GM23338 (cell line): ENCODE measurements around the gene FRMD4A. TPM values are rescaled to one million over a fixed set of nuclear protein-coding genes. Genes with fewer than 3 reads are reported as not detected.

Source experiments
- ATAC-seq: fragments of 200-7000 bp; cut with Tn5 transposase; 3 replicates; pipeline ENCODE4 v1.9.1; 2020
- DNase-seq: peaks from one replicate; pipeline ENCODE4 v3.0.0-alpha.2; 2015; ENCODE audit warnings: low spot score
- H2AFZ ChIP-seq: fragments of 200-600 bp; sonication (generic); 2 replicates; pipeline ENCODE4 v1.8.0; 2016; ENCODE audit warnings: antibody characterized with exemption, mild to moderate bottlenecking, moderate library complexity
- H3F3A ChIP-seq: fragments of 200-600 bp; sonication (generic); replicated peaks from 2 replicates; pipeline ENCODE4 v1.8.0; 2017; ENCODE audit warnings: antibody characterized with exemption, mixed run types, low read depth
- H3K27ac ChIP-seq: fragments of 200-600 bp; sonication (generic); 2 replicates; pipeline ENCODE4 v1.6.1; 2016; ENCODE audit warnings: low read depth
- H3K27me3 ChIP-seq: fragments of 200-600 bp; sonication (generic); 2 replicates; pipeline ENCODE4 v1.8.0; 2016; ENCODE audit warnings: mild to moderate bottlenecking, mixed run types, moderate library complexity; ENCODE audit not compliant: insufficient read depth
- H3K36me3 ChIP-seq: fragments of 200-600 bp; sonication (generic); 2 replicates; pipeline ENCODE4 v1.8.0; 2016; ENCODE audit warnings: mild to moderate bottlenecking; ENCODE audit not compliant: insufficient read depth
- H3K4me1 ChIP-seq: fragments of 200-600 bp; sonication (generic); 2 replicates; pipeline ENCODE4 v1.8.0; 2016; ENCODE audit warnings: mild to moderate bottlenecking, moderate library complexity; ENCODE audit not compliant: insufficient read depth
- H3K4me2 ChIP-seq: fragments of 200-600 bp; sonication (generic); 2 replicates; pipeline ENCODE4 v1.7.1; 2017; ENCODE audit warnings: mixed run types
- H3K4me3 ChIP-seq: fragments of 200-600 bp; sonication (generic); 2 replicates; pipeline ENCODE4 v1.6.1; 2016; ENCODE audit warnings: mixed run types
- H3K79me2 ChIP-seq: fragments of 200-600 bp; sonication (generic); replicated peaks from 2 replicates; pipeline ENCODE4 v1.8.0; 2017; ENCODE audit warnings: mild to moderate bottlenecking; ENCODE audit not compliant: insufficient read depth
- H3K9me2 ChIP-seq: fragments of 200-600 bp; sonication (generic); 2 replicates; pipeline ENCODE4 v1.8.0; 2017; ENCODE audit not compliant: insufficient read depth
- H4K20me1 ChIP-seq: fragments of 200-600 bp; sonication (generic); replicated peaks from 2 replicates; pipeline ENCODE4 v1.8.0; 2017; ENCODE audit warnings: mild to moderate bottlenecking; ENCODE audit not compliant: insufficient read depth
- H3K27ac Mint-ChIP-seq: 2 replicates; pipeline ENCODE4 v1.8.0; 2020; ENCODE audit warnings: inconsistent platforms, mild to moderate bottlenecking, moderate library complexity, mixed read lengths
- H3K27me3 Mint-ChIP-seq: 3 replicates; pipeline ENCODE4 v1.8.0; 2022; ENCODE audit warnings: low read depth, mild to moderate bottlenecking, moderate library complexity, mixed read lengths, inconsistent platforms; ENCODE audit not compliant: insufficient read depth, poor library complexity
- H3K36me3 Mint-ChIP-seq: 3 replicates; pipeline ENCODE4 v1.8.0; 2021; ENCODE audit warnings: low read depth, mild to moderate bottlenecking, inconsistent platforms, moderate library complexity, mixed read lengths
- H3K4me1 Mint-ChIP-seq: 3 replicates; pipeline ENCODE4 v1.8.0; 2020; ENCODE audit warnings: mild to moderate bottlenecking, inconsistent platforms, mixed read lengths
- H3K4me3 Mint-ChIP-seq: 3 replicates; pipeline ENCODE4 v1.8.0; 2021; ENCODE audit warnings: moderate library complexity, mild to moderate bottlenecking, inconsistent platforms, mixed read lengths
- H3K9me3 Mint-ChIP-seq: 3 replicates; pipeline ENCODE4 v1.8.0; 2020; ENCODE audit warnings: moderate library complexity, mild to moderate bottlenecking, inconsistent platforms, mixed read lengths
- CREB1 ChIP-seq: fragments of 250-450 bp; sonication (Bioruptor Pico); IDR thresholded peaks from 2 replicates; pipeline ENCODE4 v1.5.0; 2020; ENCODE audit warnings: low read depth, mild to moderate bottlenecking, moderate library complexity
- CTCF ChIP-seq, 2 experiments: fragments of 200-600 bp in 1 of 2; sonication (generic) in 1 of 2; conservative IDR thresholded peaks; 2 replicates each; pipeline versions ENCODE4 v1.5.1 to v1.6.1; 2016 to 2017; ENCODE audit warnings: antibody characterized with exemption in 2 of 2, low read depth in 2 of 2, mild to moderate bottlenecking in 2 of 2, moderate library complexity in 1 of 2
- EZH2 ChIP-seq: fragments of 200-600 bp; sonication (generic); IDR thresholded peaks from one replicate; pipeline ENCODE4 v1.8.0; 2017; ENCODE audit warnings: antibody characterized with exemption, mild to moderate bottlenecking, low read depth; ENCODE audit not compliant: unreplicated experiment
- EZH2phosphoT487 ChIP-seq: fragments of 200-600 bp; sonication (generic); IDR thresholded peaks from one replicate; pipeline ENCODE4 v1.8.1; 2018; ENCODE audit warnings: antibody characterized with exemption; ENCODE audit not compliant: unreplicated experiment
- JUNB ChIP-seq: IDR thresholded peaks from one replicate; pipeline ENCODE4 v1.6.1; 2016; ENCODE audit warnings: antibody characterized with exemption; ENCODE audit not compliant: unreplicated experiment
- POLR2AphosphoS5 ChIP-seq: IDR thresholded peaks from 2 replicates; pipeline ENCODE4 v1.6.1; 2016; ENCODE audit warnings: antibody characterized with exemption, low read depth
- STAT1 ChIP-seq: IDR thresholded peaks from one replicate; pipeline ENCODE4 v1.6.1; 2016; ENCODE audit warnings: antibody characterized with exemption; ENCODE audit not compliant: unreplicated experiment
- ZNF114 ChIP-seq: fragments of 250-450 bp; sonication (Bioruptor Pico); IDR thresholded peaks from 2 replicates; pipeline ENCODE4 v1.5.0; 2020; ENCODE audit warnings: mild to moderate bottlenecking, moderate library complexity
- polyA plus RNA-seq: library from polyadenylated mRNA; unstranded; fragments of >200 nt; fragmentation: Nextera tagmentation; extraction: Ambion mirVana; gene quantifications from 2 replicates; pipeline ENCODE4 v1.2.1, GENCODE V29; 2016
- total RNA-seq: library from RNA; depleted of rRNA; stranded (reverse); fragments of >200 nt; shearing (Covaris generic); gene quantifications from 2 replicates; pipeline ENCODE4 v1.2.3, GENCODE V29; 2014
- TF ChIP-seq, protein P1 (sequence below): fragments of 250-450 bp; sonication (Bioruptor Pico); IDR thresholded peaks from 2 replicates; pipeline ENCODE4 v1.5.0; 2020; ENCODE audit warnings: mild to moderate bottlenecking, moderate library complexity

The FRMD4A gene
- total and polyA plus RNA-seq, 2 experiments from 2014 or later, result 14.0 to 20.1 TPM

- H3K27me3 ChIP-seq, result no peaks in the 10 kb centered on the region
Observed at GRCh38 chr10:14241196-14241595, 89.5 kb downstream of the FRMD4A start.

More at GRCh38 chr10:14241196-14241595, 89.5 kb downstream of the FRMD4A start:
- no peaks in the 10 kb centered on the region for H4K20me1 ChIP-seq
- Mint-ChIP-seq H3K4me1 (peaks cover 24% of the 10 kb centered on the region), H3K27ac (no peak overlapping the region), H3K4me3 (no peak overlapping the region), H3K27me3 (no peaks in the 10 kb centered on the region), H3K9me3 (peaks cover 5% of the 10 kb centered on the region; the same call in 2 of the 3 replicates), H3K36me3 (no peaks in the 10 kb centered on the region)
- TF ChIP-seq EZH2phosphoT487 (no peak), CTCF (conservative IDR thresholded peaks at IDR 0.05; ENCODE audit: low read depth in 2 of 2) (no peak), EZH2 (no peak), POLR2AphosphoS5 (no peak), CREB1 (CRISPR knock-in tag) (no peak), ZNF114 (CRISPR knock-in tag) (no peak), STAT1 (no peak), JUNB (no peak)
- TF ChIP-seq, protein P1, sequence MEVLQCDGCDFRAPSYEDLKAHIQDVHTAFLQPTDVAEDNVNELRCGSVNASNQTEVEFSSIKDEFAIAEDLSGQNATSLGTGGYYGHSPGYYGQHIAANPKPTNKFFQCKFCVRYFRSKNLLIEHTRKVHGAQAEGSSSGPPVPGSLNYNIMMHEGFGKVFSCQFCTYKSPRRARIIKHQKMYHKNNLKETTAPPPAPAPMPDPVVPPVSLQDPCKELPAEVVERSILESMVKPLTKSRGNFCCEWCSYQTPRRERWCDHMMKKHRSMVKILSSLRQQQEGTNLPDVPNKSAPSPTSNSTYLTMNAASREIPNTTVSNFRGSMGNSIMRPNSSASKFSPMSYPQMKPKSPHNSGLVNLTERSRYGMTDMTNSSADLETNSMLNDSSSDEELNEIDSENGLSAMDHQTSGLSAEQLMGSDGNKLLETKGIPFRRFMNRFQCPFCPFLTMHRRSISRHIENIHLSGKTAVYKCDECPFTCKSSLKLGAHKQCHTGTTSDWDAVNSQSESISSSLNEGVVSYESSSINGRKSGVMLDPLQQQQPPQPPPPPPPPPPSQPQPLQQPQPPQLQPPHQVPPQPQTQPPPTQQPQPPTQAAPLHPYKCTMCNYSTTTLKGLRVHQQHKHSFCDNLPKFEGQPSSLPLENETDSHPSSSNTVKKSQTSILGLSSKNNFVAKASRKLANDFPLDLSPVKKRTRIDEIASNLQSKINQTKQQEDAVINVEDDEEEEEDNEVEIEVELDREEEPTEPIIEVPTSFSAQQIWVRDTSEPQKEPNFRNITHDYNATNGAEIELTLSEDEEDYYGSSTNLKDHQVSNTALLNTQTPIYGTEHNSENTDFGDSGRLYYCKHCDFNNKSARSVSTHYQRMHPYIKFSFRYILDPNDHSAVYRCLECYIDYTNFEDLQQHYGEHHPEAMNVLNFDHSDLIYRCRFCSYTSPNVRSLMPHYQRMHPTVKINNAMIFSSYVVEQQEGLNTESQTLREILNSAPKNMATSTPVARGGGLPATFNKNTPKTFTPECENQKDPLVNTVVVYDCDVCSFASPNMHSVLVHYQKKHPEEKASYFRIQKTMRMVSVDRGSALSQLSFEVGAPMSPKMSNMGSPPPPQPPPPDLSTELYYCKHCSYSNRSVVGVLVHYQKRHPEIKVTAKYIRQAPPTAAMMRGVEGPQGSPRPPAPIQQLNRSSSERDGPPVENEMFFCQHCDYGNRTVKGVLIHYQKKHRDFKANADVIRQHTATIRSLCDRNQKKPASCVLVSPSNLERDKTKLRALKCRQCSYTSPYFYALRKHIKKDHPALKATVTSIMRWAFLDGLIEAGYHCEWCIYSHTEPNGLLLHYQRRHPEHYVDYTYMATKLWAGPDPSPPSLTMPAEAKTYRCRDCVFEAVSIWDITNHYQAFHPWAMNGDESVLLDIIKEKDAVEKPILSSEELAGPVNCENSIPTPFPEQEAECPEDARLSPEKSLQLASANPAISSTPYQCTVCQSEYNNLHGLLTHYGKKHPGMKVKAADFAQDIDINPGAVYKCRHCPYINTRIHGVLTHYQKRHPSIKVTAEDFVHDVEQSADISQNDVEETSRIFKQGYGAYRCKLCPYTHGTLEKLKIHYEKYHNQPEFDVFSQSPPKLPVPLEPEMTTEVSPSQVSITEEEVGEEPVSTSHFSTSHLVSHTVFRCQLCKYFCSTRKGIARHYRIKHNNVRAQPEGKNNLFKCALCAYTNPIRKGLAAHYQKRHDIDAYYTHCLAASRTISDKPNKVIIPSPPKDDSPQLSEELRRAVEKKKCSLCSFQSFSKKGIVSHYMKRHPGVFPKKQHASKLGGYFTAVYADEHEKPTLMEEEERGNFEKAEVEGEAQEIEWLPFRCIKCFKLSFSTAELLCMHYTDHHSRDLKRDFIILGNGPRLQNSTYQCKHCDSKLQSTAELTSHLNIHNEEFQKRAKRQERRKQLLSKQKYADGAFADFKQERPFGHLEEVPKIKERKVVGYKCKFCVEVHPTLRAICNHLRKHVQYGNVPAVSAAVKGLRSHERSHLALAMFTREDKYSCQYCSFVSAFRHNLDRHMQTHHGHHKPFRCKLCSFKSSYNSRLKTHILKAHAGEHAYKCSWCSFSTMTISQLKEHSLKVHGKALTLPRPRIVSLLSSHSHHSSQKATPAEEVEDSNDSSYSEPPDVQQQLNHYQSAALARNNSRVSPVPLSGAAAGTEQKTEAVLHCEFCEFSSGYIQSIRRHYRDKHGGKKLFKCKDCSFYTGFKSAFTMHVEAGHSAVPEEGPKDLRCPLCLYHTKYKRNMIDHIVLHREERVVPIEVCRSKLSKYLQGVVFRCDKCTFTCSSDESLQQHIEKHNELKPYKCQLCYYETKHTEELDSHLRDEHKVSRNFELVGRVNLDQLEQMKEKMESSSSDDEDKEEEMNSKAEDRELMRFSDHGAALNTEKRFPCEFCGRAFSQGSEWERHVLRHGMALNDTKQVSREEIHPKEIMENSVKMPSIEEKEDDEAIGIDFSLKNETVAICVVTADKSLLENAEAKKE (CRISPR knock-in tag), result no peak
- H3K27ac ChIP-seq, result no peak overlapping the region
- no peaks in the 10 kb centered on the region; the same call in 1 of the 2 replicates for H3K9me2 ChIP-seq
- peaks cover 15% of the 10 kb centered on the region for H3K4me1 ChIP-seq
- H3K4me2 ChIP-seq, result peak overlapping the region; percentile 14; the same call in 1 of the 2 replicates
- DNase-seq, result no peak
- no peaks in the 10 kb centered on the region for H3F3A ChIP-seq
- no peaks in the 10 kb centered on the region for H3K79me2 ChIP-seq
- no peak overlapping the region for H2AFZ ChIP-seq
- no peak overlapping the region for H3K4me3 ChIP-seq
- ATAC-seq, result no peak
- no peaks in the 10 kb centered on the region for H3K36me3 ChIP-seq
